Mucosa of stomach (tissue), 1 donor: Measurements from ENCODE around the gene KMT2A.
"Not testable (repeated sequence)": the region's sequence is repeated elsewhere in the genome, so short reads cannot be mapped to it uniquely, and the experiment has no call there.

Source experiments
- H3K27me3 ChIP-seq: one replicate; pipeline ENCODE4 v1.7.0; 2013; ENCODE audit warnings: mild to moderate bottlenecking, low read length; ENCODE audit not compliant: control insufficient read depth, insufficient read depth
- H3K36me3 ChIP-seq: one replicate; pipeline ENCODE4 v1.7.0; 2013; ENCODE audit warnings: low read length; ENCODE audit not compliant: control insufficient read depth, insufficient read depth
- H3K4me1 ChIP-seq: one replicate; pipeline ENCODE4 v1.7.0; 2013; ENCODE audit warnings: mild to moderate bottlenecking, low read length; ENCODE audit not compliant: control insufficient read depth, insufficient read depth
- H3K4me3 ChIP-seq: one replicate; pipeline ENCODE4 v1.7.0; 2013; ENCODE audit warnings: low read length
- H3K9ac ChIP-seq: one replicate; pipeline ENCODE4 v1.7.0; 2013; ENCODE audit warnings: mild to moderate bottlenecking, low read length, moderate library complexity
- H3K9me3 ChIP-seq: one replicate; pipeline ENCODE4 v1.7.0; 2013; ENCODE audit warnings: mild to moderate bottlenecking, low read length, moderate library complexity; ENCODE audit not compliant: control insufficient read depth
- donor health status: Pancreatic carcinoma.

KMT2A gene

DNA sequence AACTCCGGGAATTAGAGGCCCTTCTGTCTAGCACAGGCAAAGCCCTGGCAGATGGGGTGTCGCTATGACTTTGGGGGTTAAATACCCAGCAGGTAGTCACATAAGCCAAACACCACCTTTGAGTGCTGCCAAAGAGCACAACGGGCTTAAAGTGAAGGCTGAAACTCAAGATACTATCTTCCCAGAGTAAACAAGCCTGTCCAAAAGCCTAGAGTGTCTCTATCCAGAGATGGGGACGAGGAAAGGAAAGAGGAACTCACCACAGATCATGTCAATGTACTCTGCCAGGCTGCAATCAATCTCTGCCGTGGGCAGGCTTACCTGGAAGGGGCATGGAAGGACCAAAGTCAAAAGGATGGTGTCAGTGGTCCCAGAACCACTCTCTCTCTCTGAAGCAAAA is 109.2 kb downstream of the KMT2A start:
- no peak overlapping the region for H3K9ac ChIP-seq
- no peaks in the 10 kb centered on the region for H3K36me3 ChIP-seq
- no peaks in the 10 kb centered on the region for H3K4me1 ChIP-seq

DNA sequence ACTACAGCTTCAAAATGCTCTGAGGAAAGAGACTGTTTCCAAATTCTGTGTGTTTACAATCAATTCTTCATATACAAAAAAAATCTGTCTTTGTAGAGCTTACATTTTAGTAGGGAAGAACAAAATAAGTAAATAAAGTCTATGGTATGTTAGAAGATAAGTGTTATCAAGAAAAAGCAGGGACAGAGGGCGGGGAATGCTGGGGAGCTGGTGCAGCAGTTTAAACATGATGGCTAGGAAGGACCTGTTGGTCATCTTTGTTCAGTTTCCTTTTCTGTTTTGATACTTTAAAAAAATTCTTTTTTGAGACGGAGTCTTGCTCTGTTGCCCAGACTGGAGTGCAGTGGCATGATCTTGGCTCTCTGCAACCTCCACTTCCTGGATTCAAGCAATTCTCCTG is 110.8 kb downstream of the KMT2A start:
- H3K36me3 ChIP-seq: no peaks in the 10 kb centered on the region
- no peak overlapping the region for H3K9ac ChIP-seq
- H3K9me3 ChIP-seq: no peaks in the 10 kb centered on the region
- H3K4me1 ChIP-seq: no peaks in the 10 kb centered on the region
- H3K4me3 ChIP-seq: no peak overlapping the region
- H3K27me3 ChIP-seq: no peaks in the 10 kb centered on the region

More for the DNA sequence above, 109.2 kb downstream of the KMT2A start:
- Histone ChIP-seq H3K4me3 (no peak overlapping the region), H3K27me3 (no peaks in the 10 kb centered on the region), H3K9me3 (no peaks in the 10 kb centered on the region)

DNA sequence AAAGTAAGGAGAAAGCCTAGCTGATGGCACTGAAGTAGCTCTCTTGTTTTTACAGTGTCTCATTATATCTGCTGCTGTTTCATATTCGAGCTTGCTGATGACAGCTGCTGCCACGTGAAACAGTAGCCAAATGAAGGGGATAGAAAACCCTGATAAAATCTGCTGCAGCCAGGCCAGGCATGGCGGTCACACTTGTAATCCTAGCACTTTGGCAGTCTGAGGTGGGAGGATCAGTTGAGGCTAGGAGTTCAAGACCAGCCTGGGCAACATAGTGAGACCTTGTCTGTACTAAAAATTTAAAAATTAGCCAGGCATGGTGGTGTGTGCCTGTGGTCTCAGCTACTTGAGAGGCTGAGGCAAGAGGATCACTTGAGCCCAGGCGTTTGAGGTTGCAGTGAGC is 116.0 kb downstream of the KMT2A start:
- no peak overlapping the region for H3K9ac ChIP-seq
- H3K27me3 ChIP-seq: no peaks in the 10 kb centered on the region
- no peaks in the 10 kb centered on the region for H3K4me1 ChIP-seq
- no peaks in the 10 kb centered on the region for H3K9me3 ChIP-seq
- H3K36me3 ChIP-seq: no peaks in the 10 kb centered on the region
- H3K4me3 ChIP-seq: no peak overlapping the region

DNA sequence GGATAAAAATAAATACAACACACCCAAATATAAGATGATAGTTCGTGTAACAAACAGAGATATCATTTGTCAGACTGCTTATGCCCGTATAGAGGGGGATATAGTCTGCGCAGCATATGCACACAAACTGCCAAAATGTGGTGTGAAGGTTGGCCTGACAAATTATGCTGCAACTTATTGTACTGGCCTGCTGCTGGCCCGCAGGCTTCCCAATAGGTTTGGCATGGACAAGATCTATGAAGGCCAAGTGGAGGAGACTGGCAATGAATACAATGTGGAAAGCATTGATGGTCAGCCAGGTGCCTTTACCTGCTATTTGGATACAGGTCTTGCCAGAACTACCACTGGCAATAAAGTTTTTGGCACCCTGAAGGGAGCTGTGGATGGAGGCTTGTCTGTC is 124.5 kb downstream of the KMT2A start:
- Histone ChIP-seq H3K27me3 (no peaks in the 10 kb centered on the region), H3K36me3 (no peaks in the 10 kb centered on the region), H3K9me3 (no peaks in the 10 kb centered on the region), H3K4me1 (peaks cover 3% of the 10 kb centered on the region), H3K9ac (no peak overlapping the region), H3K4me3 (no peak overlapping the region)

DNA sequence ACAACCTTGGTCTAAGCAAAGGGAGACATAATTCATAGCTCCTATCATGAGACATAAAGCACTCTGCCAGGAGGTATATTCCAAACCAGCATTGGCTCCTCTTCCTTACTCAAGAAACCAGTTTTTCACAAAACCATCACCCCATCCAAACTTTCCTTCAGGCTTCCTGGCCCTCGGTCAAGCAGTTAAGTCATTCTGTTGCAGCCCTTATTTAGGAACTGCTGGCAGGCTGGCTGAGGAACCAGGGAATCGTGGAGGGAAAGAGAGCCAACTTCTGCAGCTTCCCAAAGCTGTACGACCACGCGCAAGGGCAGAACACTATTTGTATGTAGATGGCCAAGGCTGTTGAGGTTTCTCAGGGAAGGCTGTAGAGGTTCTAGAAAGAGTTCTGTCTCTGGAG is 128.8 kb downstream of the KMT2A start:
- Histone ChIP-seq H3K36me3 (no peaks in the 10 kb centered on the region), H3K9me3 (no peaks in the 10 kb centered on the region), H3K27me3 (no peaks in the 10 kb centered on the region), H3K9ac (peak overlapping the region; percentile 12), H3K4me3 (no peak overlapping the region), H3K4me1 (peaks cover 6% of the 10 kb centered on the region)

GRCh38 chr11:118569670-118570069 is 133.4 kb downstream of the KMT2A start:
- no peak overlapping the region for H3K9ac ChIP-seq

DNA sequence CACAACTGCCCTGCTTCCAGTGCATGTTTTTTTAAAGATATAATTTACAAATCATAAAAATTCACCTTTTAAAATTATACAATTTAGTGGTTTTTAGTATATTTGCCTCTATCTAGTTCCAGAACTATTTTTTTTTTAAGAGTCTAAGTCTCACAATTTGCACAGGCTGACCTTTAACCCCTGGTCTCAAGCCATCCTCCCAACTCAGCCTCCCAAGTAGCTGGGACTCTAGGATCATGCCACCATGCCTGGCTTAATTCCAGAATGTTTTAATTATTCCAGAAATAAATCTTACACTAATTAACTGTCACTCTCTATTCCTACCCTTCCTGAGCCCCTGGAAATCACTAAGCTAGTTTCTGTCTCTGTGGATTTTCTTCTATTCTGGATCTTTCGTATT is 134.5 kb downstream of the KMT2A start:
- H3K27me3 ChIP-seq: no peaks in the 10 kb centered on the region
- H3K9ac ChIP-seq: no peak overlapping the region
- peaks cover 8% of the 10 kb centered on the region for H3K4me1 ChIP-seq
- no peak overlapping the region for H3K4me3 ChIP-seq
- no peaks in the 10 kb centered on the region for H3K36me3 ChIP-seq
- H3K9me3 ChIP-seq: no peaks in the 10 kb centered on the region

More at GRCh38 chr11:118569670-118570069, 133.4 kb downstream of the KMT2A start:
- no peaks in the 10 kb centered on the region for H3K9me3 ChIP-seq
- peaks cover 6% of the 10 kb centered on the region for H3K4me1 ChIP-seq
- H3K4me3 ChIP-seq: no peak overlapping the region
- H3K36me3 ChIP-seq: no peaks in the 10 kb centered on the region
- H3K27me3 ChIP-seq: no peaks in the 10 kb centered on the region

- peak overlapping the region; percentile 33 for H3K4me3 ChIP-seq
- H3K9ac ChIP-seq: peak overlapping the region; percentile 100
- H3K36me3 ChIP-seq: not testable (repeated sequence)
Observed at GRCh38 chr11:118571701-118572060, 135.4 kb downstream of the KMT2A start.

GRCh38 chr11:118572061-118572980 is 136.0 kb downstream of the KMT2A start, which contains the start of gene ARCN1:
Gene ARCN1, plus strand, starts transcription at chr11:118572409. Its CDS starts 139 bp downstream, at chr11:118572548.
- peaks cover 7% of the 10 kb centered on the region for H3K4me1 ChIP-seq
- no peaks in the 10 kb centered on the region for H3K36me3 ChIP-seq
- H3K9me3 ChIP-seq: no peaks in the 10 kb centered on the region
- peak within 1 kb of the TSS; percentile 100 for H3K9ac ChIP-seq
- H3K4me3 ChIP-seq: peak within 1 kb of the TSS; percentile 68
- no peaks in the 10 kb centered on the region for H3K27me3 ChIP-seq

More at GRCh38 chr11:118571701-118572060, 135.4 kb downstream of the KMT2A start:
- not testable (repeated sequence) for H3K27me3 ChIP-seq, H3K9me3 ChIP-seq, H3K4me1 ChIP-seq

- Histone ChIP-seq H3K4me1 (peaks cover 7% of the 10 kb centered on the region), H3K4me3 (peak overlapping the region; percentile 68), H3K9ac (peak overlapping the region; percentile 100)
Observed at GRCh38 chr11:118572981-118573550, 136.8 kb downstream of the KMT2A start.

GRCh38 chr11:118574636-118575035 is 138.3 kb downstream of the KMT2A start:
- Histone ChIP-seq H3K9me3 (no peaks in the 10 kb centered on the region), H3K4me1 (peaks cover 7% of the 10 kb centered on the region), H3K36me3 (no peaks in the 10 kb centered on the region), H3K9ac (no peak overlapping the region), H3K27me3 (no peaks in the 10 kb centered on the region), H3K4me3 (no peak overlapping the region)

More at GRCh38 chr11:118572981-118573550, 136.8 kb downstream of the KMT2A start:
- Histone ChIP-seq H3K9me3 (no peaks in the 10 kb centered on the region), H3K27me3 (no peaks in the 10 kb centered on the region), H3K36me3 (no peaks in the 10 kb centered on the region)
